Measurements from ENCODE around the gene SHISA6. TPM values are rescaled to one million over a fixed set of nuclear protein-coding genes. Genes with fewer than 3 reads are reported as not detected.

The SHISA6 gene
- total RNA-seq, 1 experiment from 2014 or later = 2.9 TPM

GRCh38 chr17:11514565-11514964 is 273.6 kb downstream of the SHISA6 start:
- Mint-ChIP-seq H3K4me1 (peaks cover 2 to 8% of the 10 kb centered on the region in 2 experiments; a peak in 3 of 4 replicates), H3K27me3 (ENCODE audit: low read depth) (peaks cover 10% of the 10 kb centered on the region), H3K9me3 (no peaks in the 10 kb centered on the region; a peak in 1 of 5 replicates), H3K27ac (no peak overlapping the region), H3K4me3 (no peak overlapping the region), H3K36me3 (ENCODE audit: insufficient read depth in 1 of 3, low read depth in 3 of 3) (no peaks in the 10 kb centered on the region)
- Histone ChIP-seq H3K56ac (ENCODE audit: insufficient read length, low read depth, low read length) (no peak overlapping the region), H2BK20ac (ENCODE audit: low read depth, low read length, poor library complexity, severe bottlenecking) (no peak overlapping the region), H4K5ac (ENCODE audit: insufficient read length, low read depth, low read length) (no peak overlapping the region), H3K4ac (ENCODE audit: low read depth, low read length) (no peak overlapping the region), H3K9ac (ENCODE audit: extremely low read depth, insufficient read length, low read length) (no peak overlapping the region), H2AK5ac (ENCODE audit: insufficient read length, low read length) (no peak overlapping the region), H3K79me2 (ENCODE audit: insufficient read depth, low read length) (no peaks in the 10 kb centered on the region), H2BK12ac (ENCODE audit: insufficient read length, low read depth, low read length) (no peak overlapping the region), H3K27ac (ENCODE audit: insufficient read length, low read depth, low read length) (no peak overlapping the region), H4K8ac (replicated peaks; ENCODE audit: insufficient read length, low read depth, low read length) (no peak overlapping the region), H2AFZ (ENCODE audit: low read length) (no peak overlapping the region), H4K20me1 (ENCODE audit: control insufficient read depth, insufficient read depth, insufficient read length) (no peaks in the 10 kb centered on the region), H2BK15ac (ENCODE audit: low read depth, low read length) (no peak overlapping the region), H3K9me3 (ENCODE audit: control insufficient read depth, low read depth, low read length) (no peaks in the 10 kb centered on the region), H3K27me3 (ENCODE audit: insufficient read depth, low read length) (no peaks in the 10 kb centered on the region), H3K18ac (ENCODE audit: insufficient read length, low read depth, low read length) (no peak overlapping the region), H3K79me1 (ENCODE audit: insufficient read depth, low read depth, low read length, poor library complexity, severe bottlenecking) (no peaks in the 10 kb centered on the region), H3K23me2 (ENCODE audit: insufficient read length, low read depth, low read length, poor library complexity, severe bottlenecking) (no peaks in the 10 kb centered on the region), H2BK120ac (ENCODE audit: low read depth, low read length, poor library complexity, severe bottlenecking) (no peak overlapping the region), H4K91ac (ENCODE audit: insufficient read length, low read depth, low read length) (no peak overlapping the region), H3K4me2 (ENCODE audit: insufficient read depth, insufficient read length, low read length) (no peak overlapping the region), H2BK5ac (ENCODE audit: insufficient read length, low read length) (no peak overlapping the region), H3K4me1 (ENCODE audit: insufficient read depth, low read length) (peaks cover 2% of the 10 kb centered on the region; the same call in 1 of the 2 replicates), H3K14ac (ENCODE audit: insufficient read depth, low read length) (no peak overlapping the region), H3T11ph (ENCODE audit: low read length) (no peak overlapping the region), H3K23ac (ENCODE audit: insufficient read length, low read depth, low read length) (no peak overlapping the region)
- WGBS (ENCODE audit: extremely low coverage, insufficient read length, low lambda C conversion rate) = no CpG with 5 or more reads among the region's 2 CpGs
- TF ChIP-seq CTCF (conservative IDR thresholded peaks at IDR 0.05) = no peak
- no peak for DNase-seq
